ENCODE results near the gene EFNA5.

DNA sequence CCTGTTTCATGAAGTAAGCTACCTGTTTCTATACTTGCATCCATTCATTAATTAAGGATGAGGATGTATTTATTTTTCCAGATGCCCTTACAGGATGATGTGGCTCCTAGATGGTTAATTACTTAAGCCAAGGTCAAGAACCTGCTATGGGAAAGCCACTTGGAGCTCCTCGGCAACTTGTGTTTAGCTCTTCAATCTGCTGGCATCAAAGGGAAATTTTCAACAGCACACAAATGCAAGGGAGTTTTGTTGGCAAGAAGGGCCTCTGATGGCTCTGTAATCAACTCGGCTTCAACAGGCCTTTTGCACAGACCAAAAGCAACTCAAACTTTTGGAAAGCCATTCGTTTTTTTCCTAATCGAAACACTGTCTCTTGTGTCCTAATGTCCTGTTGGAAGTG, 125.3 kb downstream of the EFNA5 start:
- TF ChIP-seq, protein P1, sequence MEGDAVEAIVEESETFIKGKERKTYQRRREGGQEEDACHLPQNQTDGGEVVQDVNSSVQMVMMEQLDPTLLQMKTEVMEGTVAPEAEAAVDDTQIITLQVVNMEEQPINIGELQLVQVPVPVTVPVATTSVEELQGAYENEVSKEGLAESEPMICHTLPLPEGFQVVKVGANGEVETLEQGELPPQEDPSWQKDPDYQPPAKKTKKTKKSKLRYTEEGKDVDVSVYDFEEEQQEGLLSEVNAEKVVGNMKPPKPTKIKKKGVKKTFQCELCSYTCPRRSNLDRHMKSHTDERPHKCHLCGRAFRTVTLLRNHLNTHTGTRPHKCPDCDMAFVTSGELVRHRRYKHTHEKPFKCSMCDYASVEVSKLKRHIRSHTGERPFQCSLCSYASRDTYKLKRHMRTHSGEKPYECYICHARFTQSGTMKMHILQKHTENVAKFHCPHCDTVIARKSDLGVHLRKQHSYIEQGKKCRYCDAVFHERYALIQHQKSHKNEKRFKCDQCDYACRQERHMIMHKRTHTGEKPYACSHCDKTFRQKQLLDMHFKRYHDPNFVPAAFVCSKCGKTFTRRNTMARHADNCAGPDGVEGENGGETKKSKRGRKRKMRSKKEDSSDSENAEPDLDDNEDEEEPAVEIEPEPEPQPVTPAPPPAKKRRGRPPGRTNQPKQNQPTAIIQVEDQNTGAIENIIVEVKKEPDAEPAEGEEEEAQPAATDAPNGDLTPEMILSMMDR (conservative IDR thresholded peaks at IDR 0.05; ENCODE audit: low read depth in 2 of 2): no peak
- TF ChIP-seq CREB1 (CRISPR knock-in tag; IDR thresholded peaks at IDR 0.05; ENCODE audit: low read depth) (no peak), ZNF331 (CRISPR knock-in tag; IDR thresholded peaks at IDR 0.05; ENCODE audit: low read depth) (no peak), EZH2phosphoT487 (IDR thresholded peaks at IDR 0.05; ENCODE audit: unreplicated experiment) (no peak), EZH2 (IDR thresholded peaks at IDR 0.05; ENCODE audit: low read depth, unreplicated experiment) (no peak), POLR2AphosphoS5 (IDR thresholded peaks at IDR 0.05; ENCODE audit: low read depth) (no peak), JUNB (IDR thresholded peaks at IDR 0.05; ENCODE audit: unreplicated experiment) (no peak), NANOG (IDR thresholded peaks at IDR 0.05; ENCODE audit: borderline replicate concordance) (no peak), ZNF114 (CRISPR knock-in tag; IDR thresholded peaks at IDR 0.05) (no peak)
- TF ChIP-seq, protein P2, sequence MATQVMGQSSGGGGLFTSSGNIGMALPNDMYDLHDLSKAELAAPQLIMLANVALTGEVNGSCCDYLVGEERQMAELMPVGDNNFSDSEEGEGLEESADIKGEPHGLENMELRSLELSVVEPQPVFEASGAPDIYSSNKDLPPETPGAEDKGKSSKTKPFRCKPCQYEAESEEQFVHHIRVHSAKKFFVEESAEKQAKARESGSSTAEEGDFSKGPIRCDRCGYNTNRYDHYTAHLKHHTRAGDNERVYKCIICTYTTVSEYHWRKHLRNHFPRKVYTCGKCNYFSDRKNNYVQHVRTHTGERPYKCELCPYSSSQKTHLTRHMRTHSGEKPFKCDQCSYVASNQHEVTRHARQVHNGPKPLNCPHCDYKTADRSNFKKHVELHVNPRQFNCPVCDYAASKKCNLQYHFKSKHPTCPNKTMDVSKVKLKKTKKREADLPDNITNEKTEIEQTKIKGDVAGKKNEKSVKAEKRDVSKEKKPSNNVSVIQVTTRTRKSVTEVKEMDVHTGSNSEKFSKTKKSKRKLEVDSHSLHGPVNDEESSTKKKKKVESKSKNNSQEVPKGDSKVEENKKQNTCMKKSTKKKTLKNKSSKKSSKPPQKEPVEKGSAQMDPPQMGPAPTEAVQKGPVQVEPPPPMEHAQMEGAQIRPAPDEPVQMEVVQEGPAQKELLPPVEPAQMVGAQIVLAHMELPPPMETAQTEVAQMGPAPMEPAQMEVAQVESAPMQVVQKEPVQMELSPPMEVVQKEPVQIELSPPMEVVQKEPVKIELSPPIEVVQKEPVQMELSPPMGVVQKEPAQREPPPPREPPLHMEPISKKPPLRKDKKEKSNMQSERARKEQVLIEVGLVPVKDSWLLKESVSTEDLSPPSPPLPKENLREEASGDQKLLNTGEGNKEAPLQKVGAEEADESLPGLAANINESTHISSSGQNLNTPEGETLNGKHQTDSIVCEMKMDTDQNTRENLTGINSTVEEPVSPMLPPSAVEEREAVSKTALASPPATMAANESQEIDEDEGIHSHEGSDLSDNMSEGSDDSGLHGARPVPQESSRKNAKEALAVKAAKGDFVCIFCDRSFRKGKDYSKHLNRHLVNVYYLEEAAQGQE (IDR thresholded peaks at IDR 0.05; ENCODE audit: unreplicated experiment): no peak
- TF ChIP-seq, protein P3, sequence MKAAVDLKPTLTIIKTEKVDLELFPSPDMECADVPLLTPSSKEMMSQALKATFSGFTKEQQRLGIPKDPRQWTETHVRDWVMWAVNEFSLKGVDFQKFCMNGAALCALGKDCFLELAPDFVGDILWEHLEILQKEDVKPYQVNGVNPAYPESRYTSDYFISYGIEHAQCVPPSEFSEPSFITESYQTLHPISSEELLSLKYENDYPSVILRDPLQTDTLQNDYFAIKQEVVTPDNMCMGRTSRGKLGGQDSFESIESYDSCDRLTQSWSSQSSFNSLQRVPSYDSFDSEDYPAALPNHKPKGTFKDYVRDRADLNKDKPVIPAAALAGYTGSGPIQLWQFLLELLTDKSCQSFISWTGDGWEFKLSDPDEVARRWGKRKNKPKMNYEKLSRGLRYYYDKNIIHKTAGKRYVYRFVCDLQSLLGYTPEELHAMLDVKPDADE (IDR thresholded peaks at IDR 0.05): no peak
